GM23338 (cell line): Measurements from ENCODE around the gene NRL. TPM values are rescaled to one million over a fixed set of nuclear protein-coding genes. Genes with fewer than 3 reads are reported as not detected.

Experiments used
- ATAC-seq: fragments of 200-7000 bp; cut with Tn5 transposase; 3 replicates; pipeline ENCODE4 v1.9.1; 2020
- DNase-seq: peaks from one replicate; pipeline ENCODE4 v3.0.0-alpha.2; 2015; ENCODE audit warnings: low spot score
- H2AFZ ChIP-seq: fragments of 200-600 bp; sonication (generic); 2 replicates; pipeline ENCODE4 v1.8.0; 2016; ENCODE audit warnings: antibody characterized with exemption, mild to moderate bottlenecking, moderate library complexity
- H3F3A ChIP-seq: fragments of 200-600 bp; sonication (generic); replicated peaks from 2 replicates; pipeline ENCODE4 v1.8.0; 2017; ENCODE audit warnings: antibody characterized with exemption, mixed run types, low read depth
- H3K27ac ChIP-seq: fragments of 200-600 bp; sonication (generic); 2 replicates; pipeline ENCODE4 v1.6.1; 2016; ENCODE audit warnings: low read depth
- H3K27me3 ChIP-seq: fragments of 200-600 bp; sonication (generic); 2 replicates; pipeline ENCODE4 v1.8.0; 2016; ENCODE audit warnings: mild to moderate bottlenecking, mixed run types, moderate library complexity; ENCODE audit not compliant: insufficient read depth
- H3K36me3 ChIP-seq: fragments of 200-600 bp; sonication (generic); 2 replicates; pipeline ENCODE4 v1.8.0; 2016; ENCODE audit warnings: mild to moderate bottlenecking; ENCODE audit not compliant: insufficient read depth
- H3K4me1 ChIP-seq: fragments of 200-600 bp; sonication (generic); 2 replicates; pipeline ENCODE4 v1.8.0; 2016; ENCODE audit warnings: mild to moderate bottlenecking, moderate library complexity; ENCODE audit not compliant: insufficient read depth
- H3K4me2 ChIP-seq: fragments of 200-600 bp; sonication (generic); 2 replicates; pipeline ENCODE4 v1.7.1; 2017; ENCODE audit warnings: mixed run types
- H3K4me3 ChIP-seq: fragments of 200-600 bp; sonication (generic); 2 replicates; pipeline ENCODE4 v1.6.1; 2016; ENCODE audit warnings: mixed run types
- H3K79me2 ChIP-seq: fragments of 200-600 bp; sonication (generic); replicated peaks from 2 replicates; pipeline ENCODE4 v1.8.0; 2017; ENCODE audit warnings: mild to moderate bottlenecking; ENCODE audit not compliant: insufficient read depth
- H3K9me2 ChIP-seq: fragments of 200-600 bp; sonication (generic); 2 replicates; pipeline ENCODE4 v1.8.0; 2017; ENCODE audit not compliant: insufficient read depth
- H4K20me1 ChIP-seq: fragments of 200-600 bp; sonication (generic); replicated peaks from 2 replicates; pipeline ENCODE4 v1.8.0; 2017; ENCODE audit warnings: mild to moderate bottlenecking; ENCODE audit not compliant: insufficient read depth
- H3K27ac Mint-ChIP-seq: 2 replicates; pipeline ENCODE4 v1.8.0; 2020; ENCODE audit warnings: inconsistent platforms, mild to moderate bottlenecking, moderate library complexity, mixed read lengths
- H3K27me3 Mint-ChIP-seq: 3 replicates; pipeline ENCODE4 v1.8.0; 2022; ENCODE audit warnings: low read depth, mild to moderate bottlenecking, moderate library complexity, mixed read lengths, inconsistent platforms; ENCODE audit not compliant: insufficient read depth, poor library complexity
- H3K36me3 Mint-ChIP-seq: 3 replicates; pipeline ENCODE4 v1.8.0; 2021; ENCODE audit warnings: low read depth, mild to moderate bottlenecking, inconsistent platforms, moderate library complexity, mixed read lengths
- H3K4me1 Mint-ChIP-seq: 3 replicates; pipeline ENCODE4 v1.8.0; 2020; ENCODE audit warnings: mild to moderate bottlenecking, inconsistent platforms, mixed read lengths
- H3K4me3 Mint-ChIP-seq: 3 replicates; pipeline ENCODE4 v1.8.0; 2021; ENCODE audit warnings: moderate library complexity, mild to moderate bottlenecking, inconsistent platforms, mixed read lengths
- H3K9me3 Mint-ChIP-seq: 3 replicates; pipeline ENCODE4 v1.8.0; 2020; ENCODE audit warnings: moderate library complexity, mild to moderate bottlenecking, inconsistent platforms, mixed read lengths
- CREB1 ChIP-seq: fragments of 250-450 bp; sonication (Bioruptor Pico); IDR thresholded peaks from 2 replicates; pipeline ENCODE4 v1.5.0; 2020; ENCODE audit warnings: low read depth, mild to moderate bottlenecking, moderate library complexity
- ETS1 ChIP-seq: IDR thresholded peaks from 2 replicates; pipeline ENCODE4 v1.6.1; 2016; ENCODE audit warnings: antibody characterized with exemption
- EZH2 ChIP-seq: fragments of 200-600 bp; sonication (generic); IDR thresholded peaks from one replicate; pipeline ENCODE4 v1.8.0; 2017; ENCODE audit warnings: antibody characterized with exemption, mild to moderate bottlenecking, low read depth; ENCODE audit not compliant: unreplicated experiment
- EZH2phosphoT487 ChIP-seq: fragments of 200-600 bp; sonication (generic); IDR thresholded peaks from one replicate; pipeline ENCODE4 v1.8.1; 2018; ENCODE audit warnings: antibody characterized with exemption; ENCODE audit not compliant: unreplicated experiment
- JUNB ChIP-seq: IDR thresholded peaks from one replicate; pipeline ENCODE4 v1.6.1; 2016; ENCODE audit warnings: antibody characterized with exemption; ENCODE audit not compliant: unreplicated experiment
- NANOG ChIP-seq: IDR thresholded peaks from 2 replicates; pipeline ENCODE4 v1.6.1; 2016; ENCODE audit warnings: antibody characterized with exemption, borderline replicate concordance
- POLR2AphosphoS5 ChIP-seq: IDR thresholded peaks from 2 replicates; pipeline ENCODE4 v1.6.1; 2016; ENCODE audit warnings: antibody characterized with exemption, low read depth
- REST ChIP-seq: IDR thresholded peaks from one replicate; pipeline ENCODE4 v1.6.1; 2018; ENCODE audit warnings: antibody characterized with exemption; ENCODE audit not compliant: unreplicated experiment
- STAT1 ChIP-seq: IDR thresholded peaks from one replicate; pipeline ENCODE4 v1.6.1; 2016; ENCODE audit warnings: antibody characterized with exemption; ENCODE audit not compliant: unreplicated experiment
- ZNF114 ChIP-seq: fragments of 250-450 bp; sonication (Bioruptor Pico); IDR thresholded peaks from 2 replicates; pipeline ENCODE4 v1.5.0; 2020; ENCODE audit warnings: mild to moderate bottlenecking, moderate library complexity
- ZNF331 ChIP-seq: fragments of 250-450 bp; sonication (Bioruptor Pico); IDR thresholded peaks from 2 replicates; pipeline ENCODE4 v1.5.0; 2020; ENCODE audit warnings: low read depth, mild to moderate bottlenecking, moderate library complexity
- ZNF462 ChIP-seq: fragments of 250-450 bp; sonication (Bioruptor Pico); IDR thresholded peaks from 2 replicates; pipeline ENCODE4 v1.5.0; 2020; ENCODE audit warnings: mild to moderate bottlenecking, moderate library complexity
- polyA plus RNA-seq: library from polyadenylated mRNA; unstranded; fragments of >200 nt; fragmentation: Nextera tagmentation; extraction: Ambion mirVana; gene quantifications from 2 replicates; pipeline ENCODE4 v1.2.1, GENCODE V29; 2016
- total RNA-seq: library from RNA; depleted of rRNA; stranded (reverse); fragments of >200 nt; shearing (Covaris generic); gene quantifications from 2 replicates; pipeline ENCODE4 v1.2.3, GENCODE V29; 2014

Gene NRL
- total and polyA plus RNA-seq, 2 experiments from 2014 or later = 1.8 to 2.2 TPM

DNA sequence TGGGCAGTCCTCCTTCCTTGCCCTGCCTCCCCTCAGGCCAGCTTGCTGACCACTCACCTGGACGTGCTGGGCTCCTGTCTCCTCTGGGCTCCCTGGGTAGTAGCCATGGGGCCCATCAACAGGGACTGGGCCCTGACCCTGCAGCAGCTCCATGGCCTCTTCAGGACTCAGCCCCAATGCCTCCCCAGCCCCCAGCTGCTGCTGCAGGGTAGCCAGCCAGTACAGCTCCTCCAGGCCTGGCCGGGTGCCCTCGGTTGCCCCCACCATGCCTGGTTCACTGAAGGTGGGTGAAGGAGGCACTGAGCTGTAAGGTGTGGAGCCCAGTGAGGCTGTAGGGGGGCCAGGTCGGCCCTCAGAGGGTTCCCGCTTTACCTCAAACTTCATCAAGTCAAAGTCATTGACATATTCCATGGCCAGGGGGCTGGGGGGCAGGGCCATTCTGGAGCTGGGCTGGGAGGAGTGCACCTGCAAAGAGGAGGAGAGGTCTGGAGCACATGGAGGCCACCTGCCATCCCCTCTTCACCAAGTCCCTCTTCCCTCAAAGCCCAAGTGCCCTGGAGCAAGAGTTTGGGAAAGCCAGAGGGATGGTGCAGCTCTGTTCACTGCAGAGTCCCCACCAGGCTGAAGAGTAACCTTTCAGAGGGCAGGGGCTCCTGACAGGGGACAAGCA is 32.2 kb downstream of the NRL start (continued):
- TF ChIP-seq REST (no peak), STAT1 (no peak)

DNA sequence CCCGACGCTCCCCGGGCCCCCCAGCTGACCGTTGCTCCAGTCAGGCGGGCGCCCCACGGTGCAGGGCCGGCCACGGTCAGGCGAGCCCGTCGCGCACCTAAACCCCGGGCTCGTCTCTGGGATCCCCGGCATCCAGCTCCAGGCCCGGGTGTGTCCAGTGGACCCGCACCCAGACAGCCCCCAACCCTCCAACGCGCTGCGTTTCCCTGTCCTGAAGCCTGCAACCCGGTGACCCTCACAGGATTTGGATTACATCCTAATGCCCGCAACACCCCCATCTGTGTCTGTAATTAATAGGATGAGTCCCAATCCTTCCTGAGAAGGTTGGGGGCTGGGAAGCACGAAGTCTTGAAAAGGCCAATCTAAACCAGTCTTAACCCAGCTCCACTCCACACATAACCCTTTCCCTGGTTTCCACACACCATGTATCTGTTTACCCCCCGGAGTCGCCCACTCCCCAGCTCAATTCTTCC is 33.0 kb downstream of the NRL start:
- H3K27ac ChIP-seq = no peak overlapping the region
- H3K9me2 ChIP-seq = no peaks in the 10 kb centered on the region
- Mint-ChIP-seq H3K9me3 (no peaks in the 10 kb centered on the region), H3K36me3 (no peaks in the 10 kb centered on the region; the same call in 2 of the 3 replicates), H3K27ac (no peak overlapping the region), H3K4me1 (peaks cover 34% of the 10 kb centered on the region), H3K4me3 (peak overlapping the region; percentile 76), H3K27me3 (peaks cover 40% of the 10 kb centered on the region)
- no peaks in the 10 kb centered on the region for H3K36me3 ChIP-seq
- H3F3A ChIP-seq = peaks cover 15% of the 10 kb centered on the region; the same call in 1 of the 2 replicates
- DNase-seq (no peak), ATAC-seq (peak; percentile 33)
- H2AFZ ChIP-seq = peak overlapping the region; percentile 94
- H3K4me2 ChIP-seq = peak overlapping the region; percentile 95
- H3K4me1 ChIP-seq = peaks cover 19% of the 10 kb centered on the region
- peaks cover 14% of the 10 kb centered on the region; the same call in 1 of the 2 replicates for H3K27me3 ChIP-seq
- no peaks in the 10 kb centered on the region for H4K20me1 ChIP-seq
- no peaks in the 10 kb centered on the region for H3K79me2 ChIP-seq
- H3K4me3 ChIP-seq = peak overlapping the region; percentile 83
- TF ChIP-seq JUNB (no peak), NANOG (no peak), POLR2AphosphoS5 (no peak), ZNF331 (CRISPR knock-in tag) (no peak), EZH2 (no peak), EZH2phosphoT487 (no peak), CREB1 (no peak), ZNF114 (no peak), ZNF462 (CRISPR knock-in tag) (no peak), STAT1 (no peak), ETS1 (no peak)
